Rectal smooth muscle tissue (tissue), 1 donor: ENCODE measurements around the gene BLVRB.
A peak's percentile ranks its signal among the peaks of the same experiment; 100 is the strongest.

Experiments
- H3K27ac ChIP-seq: one replicate; pipeline ENCODE4 v1.7.0; 2013; ENCODE audit warnings: low read depth, low read length, inconsistent platforms
- H3K27me3 ChIP-seq: one replicate; pipeline ENCODE4 v1.7.0; 2013; ENCODE audit warnings: low read length; ENCODE audit not compliant: control insufficient read depth, insufficient read depth
- H3K36me3 ChIP-seq: one replicate; pipeline ENCODE4 v1.7.0; 2013; ENCODE audit warnings: low read length; ENCODE audit not compliant: control insufficient read depth, insufficient read depth
- H3K4me1 ChIP-seq: one replicate; pipeline ENCODE4 v1.7.0; 2013; ENCODE audit warnings: low read length; ENCODE audit not compliant: control insufficient read depth, insufficient read depth
- H3K4me3 ChIP-seq: one replicate; pipeline ENCODE4 v1.7.0; 2013; ENCODE audit warnings: low read length
- H3K9ac ChIP-seq: one replicate; pipeline ENCODE4 v1.7.0; 2013; ENCODE audit warnings: low read length

The BLVRB gene

DNA sequence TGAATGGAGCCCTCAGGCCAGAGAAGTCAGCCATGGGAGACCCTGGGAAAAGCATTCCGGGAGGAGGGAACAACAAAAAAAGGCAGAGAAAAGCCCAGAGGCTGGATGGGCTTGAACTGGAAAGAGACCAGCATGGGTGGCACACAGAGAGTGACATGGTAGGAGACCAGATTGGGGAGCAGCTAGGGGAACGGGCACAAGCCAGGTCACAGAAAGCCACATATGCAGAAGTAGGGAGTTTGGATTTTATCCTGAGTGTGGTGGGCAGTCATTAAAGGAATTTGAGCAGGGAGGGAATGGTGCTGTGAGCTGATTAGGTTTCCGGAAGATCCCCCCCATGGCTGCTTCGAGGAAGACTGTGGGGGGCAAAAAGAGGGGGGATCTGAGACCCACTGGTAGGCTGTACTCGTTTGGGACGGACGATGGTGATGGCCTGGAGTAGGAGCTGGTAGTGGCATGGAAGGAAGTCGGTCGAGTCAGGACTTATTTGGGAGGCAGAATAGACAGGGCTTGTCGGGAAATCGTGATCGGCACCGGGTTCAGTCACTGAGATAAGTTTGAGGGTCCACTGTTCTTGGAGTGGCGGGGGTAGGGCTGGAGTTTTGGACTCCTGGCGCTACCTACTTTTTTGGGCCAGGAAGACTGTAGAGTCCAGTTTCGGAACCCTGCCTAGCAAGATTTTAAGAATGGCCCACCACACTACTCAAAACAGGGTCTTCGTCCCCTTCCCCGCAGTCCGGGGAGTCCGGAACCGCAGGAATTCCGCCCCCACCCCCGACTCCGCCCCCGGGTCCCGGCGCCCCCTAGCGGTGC is 40.7 kb downstream of the BLVRB start:
- Histone ChIP-seq H3K9ac (peak overlapping the region; percentile 97), H3K4me3 (peak overlapping the region; percentile 98), H3K36me3 (no peaks in the 10 kb centered on the region), H3K4me1 (peaks cover 24% of the 10 kb centered on the region), H3K27me3 (no peaks in the 10 kb centered on the region), H3K27ac (peak overlapping the region; percentile 97)

GRCh38 chr19:40423938-40424337 is 41.6 kb downstream of the BLVRB start:
- Histone ChIP-seq H3K27me3 (no peaks in the 10 kb centered on the region), H3K9ac (no peak overlapping the region), H3K4me3 (no peak overlapping the region), H3K4me1 (peaks cover 24% of the 10 kb centered on the region), H3K36me3 (no peaks in the 10 kb centered on the region), H3K27ac (peak overlapping the region; percentile 24)

GRCh38 chr19:40422748-40423566 is 42.6 kb downstream of the BLVRB start:
- peaks cover 24% of the 10 kb centered on the region for H3K4me1 ChIP-seq
- no peaks in the 10 kb centered on the region for H3K36me3 ChIP-seq
- no peak overlapping the region for H3K4me3 ChIP-seq
- H3K9ac ChIP-seq, result no peak overlapping the region
- H3K27me3 ChIP-seq, result no peaks in the 10 kb centered on the region
- peak overlapping the region; percentile 99 for H3K27ac ChIP-seq

- Histone ChIP-seq H3K9ac (no peak overlapping the region), H3K4me1 (peaks cover 24% of the 10 kb centered on the region), H3K27ac (peak overlapping the region; percentile 99), H3K4me3 (no peak overlapping the region), H3K27me3 (no peaks in the 10 kb centered on the region), H3K36me3 (no peaks in the 10 kb centered on the region)
Observed at GRCh38 chr19:40421993-40422747, 43.4 kb downstream of the BLVRB start.

DNA sequence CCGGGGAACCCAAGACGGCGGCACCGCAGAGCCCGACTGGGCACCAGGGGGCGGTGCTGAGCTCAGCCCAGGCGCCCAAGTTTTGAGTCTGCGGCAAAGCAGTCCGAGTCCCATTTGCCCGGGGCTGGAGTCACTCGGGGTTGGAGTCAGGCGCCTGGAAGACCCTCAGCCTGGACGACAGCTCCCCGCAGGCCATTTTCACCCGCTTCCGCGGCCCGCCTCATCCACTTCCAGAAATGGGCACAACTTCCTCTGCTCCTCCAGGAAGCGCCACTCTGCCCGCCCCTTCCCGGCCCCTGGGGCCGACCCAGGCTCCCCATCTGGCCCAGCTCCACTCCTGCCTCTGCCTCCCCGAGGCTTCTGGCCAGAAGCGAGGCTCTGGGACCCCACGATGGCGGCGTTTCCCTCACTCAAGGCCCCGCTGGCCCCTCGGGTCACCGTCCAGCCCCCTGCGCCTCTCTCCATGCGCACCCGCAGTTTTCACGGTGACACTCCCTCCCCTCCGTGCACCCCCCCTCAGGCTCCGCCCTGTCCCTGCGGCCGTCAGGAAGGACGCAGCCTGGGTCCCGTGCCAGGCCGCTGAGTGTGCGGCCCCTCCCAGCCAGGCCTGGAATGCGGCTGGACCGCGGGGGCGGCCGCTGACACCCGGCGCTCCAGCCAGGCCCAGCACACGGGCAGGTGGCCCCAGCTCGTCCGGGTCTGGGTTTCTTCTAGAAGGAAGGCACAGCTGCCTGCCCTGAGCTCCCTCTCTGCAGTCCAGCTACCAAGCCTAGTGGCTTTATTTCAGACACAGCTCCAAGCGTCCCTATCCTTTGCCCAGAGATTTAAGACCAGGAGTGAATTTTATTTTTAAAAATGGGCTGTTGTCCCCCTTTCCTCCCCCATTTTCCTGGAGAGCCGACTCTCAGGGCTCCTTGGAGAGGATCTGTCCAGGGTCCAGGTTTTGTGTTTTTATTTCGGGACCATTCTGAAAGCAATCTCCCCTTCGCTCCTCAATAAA is 44.5 kb downstream of the BLVRB start:
- H3K4me1 ChIP-seq, result peaks cover 24% of the 10 kb centered on the region
- peak overlapping the region; percentile 99 for H3K27ac ChIP-seq
- H3K9ac ChIP-seq, result peak overlapping the region; percentile 94
- no peaks in the 10 kb centered on the region for H3K27me3 ChIP-seq
- H3K4me3 ChIP-seq, result peak overlapping the region; percentile 86
- H3K36me3 ChIP-seq, result no peaks in the 10 kb centered on the region

- H3K4me1 ChIP-seq, result peaks cover 24% of the 10 kb centered on the region
- H3K9ac ChIP-seq, result peak overlapping the region; percentile 94
- H3K4me3 ChIP-seq, result peak overlapping the region; percentile 86
- H3K27ac ChIP-seq, result peak overlapping the region; percentile 99
- H3K36me3 ChIP-seq, result no peaks in the 10 kb centered on the region
- H3K27me3 ChIP-seq, result no peaks in the 10 kb centered on the region
Observed at GRCh38 chr19:40420451-40420765, 45.1 kb downstream of the BLVRB start.

GRCh38 chr19:40419780-40420179 is 45.8 kb downstream of the BLVRB start:
- peaks cover 21% of the 10 kb centered on the region for H3K4me1 ChIP-seq
- H3K27me3 ChIP-seq, result no peaks in the 10 kb centered on the region
- no peak overlapping the region for H3K4me3 ChIP-seq
- H3K9ac ChIP-seq, result no peak overlapping the region
- H3K27ac ChIP-seq, result no peak overlapping the region
- H3K36me3 ChIP-seq, result no peaks in the 10 kb centered on the region

DNA sequence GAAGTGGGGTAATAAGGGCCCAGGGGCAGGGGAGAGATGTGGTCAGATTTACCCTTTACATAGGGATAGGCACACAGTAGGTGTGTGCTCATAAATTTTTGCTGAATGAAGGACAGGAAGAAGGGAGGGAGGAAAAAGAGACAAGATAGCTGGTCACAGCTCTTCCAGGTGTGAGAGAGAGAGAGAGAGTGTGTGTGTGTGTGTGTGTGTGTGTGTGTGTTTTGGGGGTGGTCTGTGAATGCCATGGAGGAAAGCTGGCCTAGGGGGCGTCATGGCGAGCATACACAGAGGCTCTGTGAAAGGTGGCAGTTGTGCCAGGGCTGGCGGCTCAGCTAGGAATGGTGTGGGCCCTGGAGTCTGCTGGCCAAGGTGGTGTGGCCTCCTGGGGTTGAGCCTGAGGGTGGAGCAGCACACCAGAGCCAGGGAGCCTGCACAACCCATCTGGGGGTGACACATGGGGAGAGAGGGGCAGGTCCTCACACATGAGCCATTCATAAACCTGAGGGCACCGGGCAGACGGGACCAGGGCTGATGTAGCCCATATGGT is 46.4 kb downstream of the BLVRB start:
- Histone ChIP-seq H3K27ac (no peak overlapping the region), H3K9ac (no peak overlapping the region), H3K4me3 (no peak overlapping the region), H3K36me3 (no peaks in the 10 kb centered on the region), H3K27me3 (no peaks in the 10 kb centered on the region), H3K4me1 (peaks cover 17% of the 10 kb centered on the region)

DNA sequence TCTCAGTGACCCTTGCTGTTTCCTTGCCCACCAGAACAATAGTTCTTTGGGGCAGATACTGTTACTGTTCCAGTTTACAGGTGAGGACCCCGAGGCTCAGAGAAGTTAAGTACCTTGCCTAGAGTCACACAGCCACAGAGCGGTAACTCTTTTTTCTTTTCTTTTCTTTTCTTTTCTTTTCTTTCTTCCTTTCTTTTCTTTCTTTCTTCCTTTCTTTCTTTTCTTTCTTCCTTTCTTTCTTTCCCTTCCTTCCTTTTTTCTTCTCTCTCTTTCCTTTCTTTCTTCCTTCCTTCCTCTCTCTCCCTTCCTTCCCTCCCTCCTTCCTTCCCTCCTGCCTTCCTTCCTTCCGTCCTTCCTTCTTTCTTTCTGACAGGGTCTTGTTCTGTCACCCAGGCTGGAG is 47.5 kb downstream of the BLVRB start:
- H3K4me1 ChIP-seq, result peaks cover 15% of the 10 kb centered on the region
- no peaks in the 10 kb centered on the region for H3K27me3 ChIP-seq
- H3K4me3 ChIP-seq, result no peak overlapping the region
- H3K36me3 ChIP-seq, result no peaks in the 10 kb centered on the region
- H3K9ac ChIP-seq, result no peak overlapping the region
- H3K27ac ChIP-seq, result peak overlapping the region; percentile 14

DNA sequence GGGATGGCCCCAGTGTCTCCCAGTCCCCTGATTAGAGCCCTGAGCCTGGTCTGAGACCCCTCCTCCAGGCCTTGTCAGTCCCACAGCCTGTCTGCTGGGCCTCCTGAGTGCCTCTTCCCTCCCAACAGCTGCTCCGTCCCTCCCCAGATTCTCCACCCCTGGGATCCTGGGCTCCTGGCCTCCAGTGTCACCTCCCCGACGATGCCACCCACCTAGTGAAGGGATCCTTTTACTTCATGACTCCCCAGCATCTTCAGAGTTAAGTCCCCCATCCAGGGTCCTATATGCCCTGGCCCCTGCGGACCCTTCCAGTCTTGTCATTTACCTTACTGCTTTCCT is 47.9 kb downstream of the BLVRB start:
- Histone ChIP-seq H3K36me3 (no peaks in the 10 kb centered on the region), H3K27ac (peak overlapping the region; percentile 43), H3K9ac (no peak overlapping the region), H3K4me1 (peaks cover 11% of the 10 kb centered on the region), H3K4me3 (no peak overlapping the region), H3K27me3 (no peaks in the 10 kb centered on the region)

- Histone ChIP-seq H3K4me3 (no peak overlapping the region), H3K36me3 (no peaks in the 10 kb centered on the region), H3K9ac (no peak overlapping the region), H3K4me1 (peaks cover 7% of the 10 kb centered on the region), H3K27me3 (no peaks in the 10 kb centered on the region), H3K27ac (peak overlapping the region; percentile 43)
Observed at GRCh38 chr19:40416918-40417642, 48.5 kb downstream of the BLVRB start.
